ENCODE data around the gene BFSP1.

BFSP1 gene

DNA sequence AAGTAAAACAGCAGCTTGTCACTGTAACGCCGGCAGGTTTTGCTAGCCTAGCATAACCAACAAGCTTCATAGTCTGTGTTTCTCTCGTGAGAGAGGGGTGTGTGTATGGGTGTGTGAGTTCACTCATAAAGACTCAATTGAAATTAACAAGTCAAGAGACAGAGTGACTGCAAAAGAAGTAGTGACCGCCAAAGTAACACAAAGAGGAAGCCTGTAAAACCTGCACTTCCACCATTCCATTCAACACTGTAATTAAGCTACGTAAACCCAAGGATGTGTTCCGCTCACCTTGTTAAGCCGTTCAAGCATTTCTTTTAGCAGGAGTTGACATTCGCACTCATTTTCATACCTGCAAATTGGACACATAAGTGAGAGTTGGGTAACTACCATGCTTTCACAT is 6.6 kb downstream of the BFSP1 start:
- H3K27me3 ChIP-seq (ENCODE audit: low read depth): no peaks in the 10 kb centered on the region
- no peaks in the 10 kb centered on the region for H3K4me1 ChIP-seq
- no peaks in the 10 kb centered on the region for H3K36me3 ChIP-seq (replicated peaks)
- DNase-seq (ENCODE audit: low spot score in 2 of 2): no peak
- no peaks in the 10 kb centered on the region for H3K9me3 ChIP-seq
- H3K4me3 ChIP-seq: no peak overlapping the region
- in situ Hi-C loops (cut with MboI; ENCODE audit: low sequenced_read_pairs): loop anchor here (25.0 kb wide), 1 partner anchor 413 kb away; no protein-coding TSS in a partner anchor

DNA sequence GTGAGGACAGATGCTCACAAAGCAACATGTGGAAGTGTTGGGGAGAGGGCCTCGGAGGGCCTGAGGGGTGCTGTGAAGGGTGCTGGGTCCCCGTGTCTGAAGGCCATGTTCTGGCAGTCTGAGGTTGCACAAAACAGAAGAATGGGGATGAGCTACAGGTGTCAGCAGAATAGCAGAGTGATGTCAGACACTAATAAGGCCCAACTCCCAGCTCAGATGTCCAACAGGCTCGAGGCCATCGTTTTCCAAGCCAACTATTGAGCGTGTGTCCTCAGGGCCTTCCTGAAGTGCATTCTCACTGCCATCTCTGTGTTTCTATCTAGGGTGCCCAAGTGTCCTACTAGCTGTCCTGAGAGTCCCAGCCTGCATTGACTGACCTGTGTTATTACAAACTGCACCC is 7.9 kb downstream of the BFSP1 start:
- Histone ChIP-seq H3K27me3 (ENCODE audit: low read depth) (no peaks in the 10 kb centered on the region), H3K36me3 (replicated peaks) (no peaks in the 10 kb centered on the region), H3K4me3 (no peak overlapping the region), H3K4me1 (no peaks in the 10 kb centered on the region), H3K9me3 (no peaks in the 10 kb centered on the region)
- DNase-seq (ENCODE audit: low spot score in 2 of 2): no peak
- in situ Hi-C loops (cut with MboI; ENCODE audit: low sequenced_read_pairs): loop anchor here (25.0 kb wide), 1 partner anchor 414 kb away; no protein-coding TSS in a partner anchor

DNA sequence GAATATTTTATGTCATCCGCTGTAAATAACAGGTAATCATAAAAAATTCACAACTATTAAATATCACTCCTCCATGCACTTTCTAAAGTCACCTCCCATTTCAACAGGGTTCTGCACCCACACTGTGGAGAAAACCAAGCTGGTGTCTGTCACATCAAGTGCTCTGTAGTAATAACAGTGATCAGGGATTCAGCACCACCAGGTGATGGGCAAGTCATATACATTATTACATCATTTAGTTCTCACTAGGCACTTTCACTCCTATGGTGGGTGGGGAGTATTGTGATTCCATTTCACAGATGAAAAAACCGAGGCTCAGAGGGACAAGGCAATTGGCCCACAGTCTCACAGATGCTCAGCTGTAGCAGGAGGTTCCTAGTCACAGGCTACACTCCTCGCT is 8.7 kb downstream of the BFSP1 start:
- H3K4me1 ChIP-seq: no peaks in the 10 kb centered on the region

DNA sequence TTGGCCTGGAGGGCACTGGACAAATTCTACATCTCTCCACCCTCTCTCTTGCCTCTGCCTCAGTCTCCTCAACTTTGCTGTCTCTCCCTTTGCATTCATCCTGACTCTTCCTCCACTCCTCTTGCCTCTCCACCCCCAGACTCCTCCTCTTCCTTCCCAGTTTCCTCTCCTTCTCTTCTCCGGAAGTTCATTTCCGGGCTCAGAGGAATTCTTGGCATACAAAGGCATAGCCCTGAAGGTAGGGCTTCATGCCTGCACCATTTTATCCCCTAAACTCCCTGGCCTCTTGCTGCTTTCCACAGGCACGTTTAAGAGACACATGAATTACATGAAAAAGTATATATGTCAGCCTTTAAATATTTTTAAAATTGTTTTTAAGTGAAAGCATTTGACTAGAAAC is 10.6 kb downstream of the BFSP1 start:
- H3K27me3 ChIP-seq (ENCODE audit: low read depth): no peaks in the 10 kb centered on the region
- in situ Hi-C loops (cut with MboI; ENCODE audit: low sequenced_read_pairs): loop anchor here (25.0 kb wide), 1 partner anchor 417 kb away; no protein-coding TSS in a partner anchor
- H3K4me3 ChIP-seq: no peak overlapping the region
- H3K36me3 ChIP-seq (replicated peaks): no peaks in the 10 kb centered on the region
- no peak for DNase-seq (ENCODE audit: low spot score in 2 of 2)
- no peaks in the 10 kb centered on the region for H3K4me1 ChIP-seq
- H3K9me3 ChIP-seq: no peaks in the 10 kb centered on the region

More for the DNA sequence above, 8.7 kb downstream of the BFSP1 start:
- Histone ChIP-seq H3K27me3 (ENCODE audit: low read depth) (no peaks in the 10 kb centered on the region), H3K9me3 (no peaks in the 10 kb centered on the region), H3K36me3 (replicated peaks) (no peaks in the 10 kb centered on the region), H3K4me3 (no peak overlapping the region)
- in situ Hi-C loops (cut with MboI; ENCODE audit: low sequenced_read_pairs): loop anchor here (25.0 kb wide), 1 partner anchor 415 kb away; no protein-coding TSS in a partner anchor
- no peak for DNase-seq (ENCODE audit: low spot score in 2 of 2)

DNA sequence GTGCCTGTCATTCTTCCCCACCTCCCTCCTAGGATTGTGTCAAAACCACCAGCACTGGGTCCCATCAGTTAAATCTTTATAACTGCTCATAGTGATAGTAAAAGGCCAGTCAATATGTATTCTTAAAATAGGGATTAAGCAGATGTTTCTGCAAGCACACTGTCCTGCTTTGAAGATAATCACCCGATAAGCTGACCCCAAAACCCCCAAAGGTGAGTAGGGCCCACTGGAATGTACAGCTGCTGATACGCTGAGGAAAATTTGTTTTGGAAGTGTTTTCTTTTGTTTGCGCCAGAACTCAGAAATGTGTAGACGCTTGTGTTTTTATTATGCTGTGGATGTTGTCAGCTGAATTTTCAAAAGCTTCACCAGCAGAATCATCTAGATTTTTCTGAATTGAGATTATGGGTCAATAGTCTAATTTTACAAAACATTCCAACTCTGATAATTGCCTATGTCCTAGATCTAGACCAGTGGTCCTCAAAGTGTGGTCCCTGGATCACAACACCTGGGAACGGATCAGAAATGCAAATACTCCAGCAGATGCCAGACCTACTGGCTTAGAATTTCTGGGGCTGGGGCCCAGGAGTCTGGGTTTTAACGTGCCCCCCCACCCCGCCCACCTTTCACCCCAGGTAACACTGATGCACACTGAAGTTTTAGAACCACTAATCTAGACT is 11.4 kb downstream of the BFSP1 start:
- Histone ChIP-seq H3K9me3 (no peaks in the 10 kb centered on the region), H3K36me3 (replicated peaks) (no peaks in the 10 kb centered on the region), H3K4me1 (no peaks in the 10 kb centered on the region), H3K4me3 (no peak overlapping the region), H3K27me3 (ENCODE audit: low read depth) (no peaks in the 10 kb centered on the region)
- in situ Hi-C loops (cut with MboI; ENCODE audit: low sequenced_read_pairs): loop anchor here (25.0 kb wide), 1 partner anchor 418 kb away; no protein-coding TSS in a partner anchor
- DNase-seq (ENCODE audit: low spot score in 2 of 2): no peak

DNA sequence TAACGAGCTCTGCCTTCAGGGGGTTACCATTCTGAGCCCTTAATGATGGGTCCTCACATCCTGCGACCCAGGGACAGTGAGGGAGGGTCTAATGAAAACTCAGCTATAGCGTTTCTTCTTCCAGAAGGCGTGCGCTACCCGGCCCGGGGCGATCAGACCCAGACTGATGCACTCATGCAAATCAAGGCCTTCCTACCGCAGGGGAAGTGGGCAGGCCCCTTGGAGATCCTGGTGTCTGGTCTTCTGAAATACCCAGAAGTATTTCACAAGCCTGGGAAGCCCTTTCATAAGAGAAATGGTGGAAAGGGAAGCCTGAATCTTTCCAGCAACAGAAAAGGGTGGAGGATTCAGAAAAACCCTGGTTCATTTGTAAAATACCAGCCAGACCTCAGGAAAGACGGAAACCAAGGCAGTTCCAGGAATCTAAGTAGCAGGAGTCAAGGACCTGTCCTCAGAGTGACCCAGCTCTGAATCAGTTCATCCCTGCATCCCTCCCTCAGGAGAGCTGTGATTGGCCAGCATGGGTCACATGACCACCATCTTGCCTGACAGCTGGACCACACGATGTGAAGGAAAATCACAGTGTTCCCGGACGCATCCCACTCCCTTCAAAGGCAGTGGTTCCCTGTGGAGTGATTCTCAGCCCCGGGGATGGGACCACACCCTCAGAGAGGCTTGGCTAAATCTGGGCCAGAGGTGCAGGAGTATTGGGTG is 12.7 kb downstream of the BFSP1 start:
- in situ Hi-C loops (cut with MboI; ENCODE audit: low sequenced_read_pairs): loop anchor here (25.0 kb wide), 1 partner anchor 419 kb away; no protein-coding TSS in a partner anchor
- H3K4me1 ChIP-seq: no peaks in the 10 kb centered on the region
- H3K36me3 ChIP-seq (replicated peaks): no peaks in the 10 kb centered on the region
- no peak overlapping the region for H3K4me3 ChIP-seq
- H3K27me3 ChIP-seq (ENCODE audit: low read depth): no peaks in the 10 kb centered on the region
- H3K9me3 ChIP-seq: no peaks in the 10 kb centered on the region
- peak in 1 of 2 experiments; percentile 25 for DNase-seq (ENCODE audit: low spot score in 2 of 2)

DNA sequence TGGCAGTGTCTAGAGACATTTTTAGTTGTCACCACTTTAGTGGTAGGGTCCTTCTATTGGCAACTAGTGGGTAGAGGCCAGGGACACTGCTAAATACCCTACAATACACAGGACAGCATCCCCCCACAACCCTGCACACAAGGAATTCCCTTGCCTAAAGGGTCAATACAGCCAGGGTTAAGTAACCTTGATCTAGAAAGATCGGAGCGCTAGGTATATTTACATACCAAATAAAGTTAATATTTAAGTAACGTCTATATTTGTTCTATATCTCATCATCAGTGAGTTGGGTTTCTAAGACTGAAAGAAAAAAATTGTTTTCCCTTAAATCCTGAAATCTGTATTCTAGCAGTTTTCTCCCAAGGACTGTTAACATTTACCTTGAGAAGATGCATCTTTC is 16.1 kb downstream of the BFSP1 start:
- Histone ChIP-seq H3K9me3 (no peaks in the 10 kb centered on the region), H3K4me3 (no peak overlapping the region), H3K4me1 (no peaks in the 10 kb centered on the region), H3K36me3 (replicated peaks) (no peaks in the 10 kb centered on the region), H3K27me3 (ENCODE audit: low read depth) (no peaks in the 10 kb centered on the region)
- no peak for DNase-seq (ENCODE audit: low spot score in 2 of 2)
- in situ Hi-C loops (cut with MboI; ENCODE audit: low sequenced_read_pairs): loop anchor here (25.0 kb wide), 1 partner anchor 422 kb away; no protein-coding TSS in a partner anchor

DNA sequence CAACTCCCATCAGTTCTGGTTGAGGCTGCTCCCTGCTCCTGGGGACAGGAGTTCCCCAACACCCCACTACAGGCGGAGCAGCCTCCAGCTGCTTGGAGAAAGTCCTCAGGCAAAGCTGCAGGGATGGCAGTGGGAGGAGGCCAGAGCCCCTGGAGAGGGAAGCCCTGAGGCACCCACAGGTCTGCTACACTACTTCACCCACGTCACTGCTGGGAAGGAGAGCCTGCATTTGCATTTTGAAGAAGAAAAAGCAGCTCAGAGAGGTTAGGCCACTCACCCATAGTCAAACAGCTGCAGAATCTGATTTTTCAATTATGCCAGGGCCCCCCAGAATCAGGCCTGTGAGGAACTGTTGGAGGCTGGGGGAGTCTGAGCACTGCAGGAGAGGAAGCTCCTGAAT is 17.2 kb downstream of the BFSP1 start:
- no peaks in the 10 kb centered on the region for H3K4me1 ChIP-seq
- H3K27me3 ChIP-seq (ENCODE audit: low read depth): no peaks in the 10 kb centered on the region
- in situ Hi-C loops (cut with MboI; ENCODE audit: low sequenced_read_pairs): loop anchor here (25.0 kb wide), 1 partner anchor 423 kb away; no protein-coding TSS in a partner anchor

GRCh38 chr20:17511401-17511800 is 19.8 kb downstream of the BFSP1 start:
- Histone ChIP-seq H3K36me3 (replicated peaks) (no peaks in the 10 kb centered on the region), H3K4me3 (no peak overlapping the region), H3K27me3 (ENCODE audit: low read depth) (no peaks in the 10 kb centered on the region), H3K4me1 (no peaks in the 10 kb centered on the region), H3K9me3 (no peaks in the 10 kb centered on the region)
- DNase-seq (ENCODE audit: low spot score in 2 of 2): no peak
- in situ Hi-C loops (cut with MboI; ENCODE audit: low sequenced_read_pairs): loop anchor here (25.0 kb wide), 1 partner anchor 426 kb away; no protein-coding TSS in a partner anchor

More for the DNA sequence above, 17.2 kb downstream of the BFSP1 start:
- Histone ChIP-seq H3K36me3 (replicated peaks) (no peaks in the 10 kb centered on the region), H3K4me3 (no peak overlapping the region), H3K9me3 (no peaks in the 10 kb centered on the region)
- no peak for DNase-seq (ENCODE audit: low spot score in 2 of 2)

DNA sequence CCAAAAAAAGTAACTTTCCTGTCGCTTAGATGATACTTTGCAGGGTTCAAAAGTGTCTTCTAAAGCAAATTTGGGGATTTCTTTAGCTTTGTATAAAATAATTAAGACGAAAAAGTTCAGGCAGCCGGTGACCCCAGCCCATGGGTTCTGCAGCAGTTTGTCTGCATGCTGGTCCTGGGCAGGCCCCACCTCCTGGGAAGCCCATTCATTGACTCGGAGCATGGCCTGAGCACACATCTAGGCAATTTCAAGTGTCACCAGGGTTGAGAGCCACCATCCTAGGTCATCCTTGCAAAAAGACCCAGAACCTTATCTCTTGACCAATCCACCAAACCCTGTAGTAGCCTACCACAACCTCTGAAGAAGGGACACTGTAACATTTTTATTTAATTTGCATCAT is 20.6 kb downstream of the BFSP1 start:
- no peaks in the 10 kb centered on the region for H3K27me3 ChIP-seq (ENCODE audit: low read depth)
- no peaks in the 10 kb centered on the region for H3K4me1 ChIP-seq
- no peaks in the 10 kb centered on the region for H3K36me3 ChIP-seq (replicated peaks)
- DNase-seq (ENCODE audit: low spot score in 2 of 2): no peak
- in situ Hi-C loops (cut with MboI; ENCODE audit: low sequenced_read_pairs): loop anchor here (25.0 kb wide), 1 partner anchor 427 kb away; no protein-coding TSS in a partner anchor
- no peak overlapping the region for H3K4me3 ChIP-seq
- H3K9me3 ChIP-seq: no peaks in the 10 kb centered on the region

GRCh38 chr20:17508756-17509155 is 22.4 kb downstream of the BFSP1 start:
- no peak for DNase-seq (ENCODE audit: low spot score in 2 of 2)
- no peaks in the 10 kb centered on the region for H3K27me3 ChIP-seq (ENCODE audit: low read depth)
- peaks cover 6% of the 10 kb centered on the region for H3K4me1 ChIP-seq
- no peak overlapping the region for H3K4me3 ChIP-seq
- H3K9me3 ChIP-seq: no peaks in the 10 kb centered on the region
- H3K36me3 ChIP-seq (replicated peaks): no peaks in the 10 kb centered on the region
- in situ Hi-C loops (cut with MboI; ENCODE audit: low sequenced_read_pairs): loop anchor here (25.0 kb wide), 1 partner anchor 429 kb away; no protein-coding TSS in a partner anchor

DNA sequence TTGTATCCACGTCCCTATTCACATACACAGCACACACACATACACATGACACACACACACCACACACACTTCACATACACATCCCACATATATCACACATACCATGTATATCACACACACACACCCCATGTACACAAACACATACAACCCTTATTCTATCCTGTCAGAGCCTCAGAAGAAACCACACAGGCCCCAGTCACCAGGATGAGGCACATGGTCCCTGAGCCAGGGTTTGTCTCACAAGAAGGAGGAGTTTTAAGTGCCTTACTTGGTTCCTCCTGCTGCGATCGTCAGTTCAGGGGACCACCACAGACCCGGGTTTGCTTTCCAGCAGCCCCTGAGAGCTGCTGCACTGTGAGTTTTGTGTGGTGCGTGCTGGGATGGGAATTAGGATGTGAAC is 23.6 kb downstream of the BFSP1 start:
- Histone ChIP-seq H3K9me3 (no peaks in the 10 kb centered on the region), H3K36me3 (replicated peaks) (no peaks in the 10 kb centered on the region), H3K4me1 (peaks cover 6% of the 10 kb centered on the region), H3K4me3 (no peak overlapping the region), H3K27me3 (ENCODE audit: low read depth) (no peaks in the 10 kb centered on the region)
- in situ Hi-C loops (cut with MboI; ENCODE audit: low sequenced_read_pairs): loop anchor here (25.0 kb wide), 1 partner anchor 430 kb away; no protein-coding TSS in a partner anchor
- DNase-seq (ENCODE audit: low spot score in 2 of 2): no peak

DNA sequence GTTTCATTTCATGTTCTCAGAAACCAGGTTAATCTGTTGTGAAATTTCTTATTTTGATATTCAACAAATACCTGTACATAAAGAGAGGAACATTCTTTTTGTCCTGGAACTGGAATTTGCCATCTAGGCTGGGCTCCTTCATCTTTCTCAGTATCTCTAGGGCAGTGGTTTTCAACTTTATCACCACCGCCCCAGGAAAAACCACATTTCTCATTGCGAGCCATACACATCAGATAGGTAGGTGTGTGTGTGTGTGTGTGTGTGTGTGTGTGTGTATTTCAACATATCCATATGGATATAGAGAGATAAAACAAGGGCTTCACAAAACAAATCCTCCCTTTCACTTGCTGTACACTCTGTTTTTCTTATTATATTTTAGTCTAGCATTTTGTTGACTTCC is 24.1 kb downstream of the BFSP1 start:
- no peaks in the 10 kb centered on the region for H3K9me3 ChIP-seq
- no peak overlapping the region for H3K4me3 ChIP-seq
- DNase-seq (ENCODE audit: low spot score in 2 of 2): no peak
- in situ Hi-C loops (cut with MboI; ENCODE audit: low sequenced_read_pairs): loop anchor here (25.0 kb wide), 1 partner anchor 430 kb away; no protein-coding TSS in a partner anchor
- no peaks in the 10 kb centered on the region for H3K36me3 ChIP-seq (replicated peaks)
- H3K4me1 ChIP-seq: peaks cover 6% of the 10 kb centered on the region
- H3K27me3 ChIP-seq (ENCODE audit: low read depth): no peaks in the 10 kb centered on the region
